ENCODE data around the gene GAA.
"Not testable (repeated sequence)": the region's sequence is repeated elsewhere in the genome, so short reads cannot be mapped to it uniquely, and the experiment has no call there.

Gene GAA

DNA sequence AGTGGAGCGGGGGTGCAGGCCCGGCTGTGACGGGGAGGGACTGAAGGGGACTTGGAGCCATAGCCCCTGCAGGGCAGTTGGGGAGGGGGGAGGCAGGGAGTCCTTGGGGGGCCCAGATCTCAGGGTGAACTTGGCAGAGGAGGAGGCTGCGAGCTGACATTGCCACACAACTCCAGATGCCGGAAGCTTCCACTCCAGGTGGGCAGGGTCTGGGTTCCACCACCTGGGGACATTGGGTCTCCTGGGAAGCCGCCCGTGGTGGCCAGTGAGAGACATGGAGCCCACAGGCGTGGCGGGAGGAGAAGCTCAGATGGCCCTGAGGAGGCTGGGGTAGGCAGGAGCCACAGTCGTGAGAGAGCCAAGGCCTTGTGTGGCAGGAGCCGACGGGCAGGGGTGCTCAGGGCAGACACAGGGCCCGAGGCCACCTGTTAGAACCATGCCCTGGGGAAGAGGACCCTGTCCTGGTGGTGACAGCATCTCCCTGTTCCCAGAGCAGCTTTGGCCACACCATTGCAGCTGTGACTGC is 18.2 kb upstream of the GAA start:
- DNase-seq (ENCODE audit: low read depth) = no peak

DNA sequence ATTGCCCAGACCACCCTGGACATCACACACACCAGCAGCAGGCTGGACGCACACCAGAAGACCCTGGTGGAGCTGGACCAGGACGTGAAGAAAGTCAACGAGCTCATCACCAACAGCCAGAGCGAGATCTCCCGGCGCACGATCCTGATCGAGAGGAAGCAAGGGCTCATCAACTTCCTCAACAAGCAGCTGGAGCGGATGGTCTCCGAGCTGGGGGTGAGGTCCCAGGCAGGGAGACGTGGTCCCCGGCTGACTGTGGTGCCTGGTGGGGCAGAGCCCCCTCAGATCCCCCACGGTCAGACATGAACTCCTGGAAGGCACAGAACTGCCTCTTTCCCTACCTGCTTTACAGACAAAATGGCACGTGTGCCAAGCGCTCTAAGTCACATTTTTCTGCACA is 16.6 kb upstream of the GAA start:
- DNase-seq (ENCODE audit: low read depth) = no peak

DNA sequence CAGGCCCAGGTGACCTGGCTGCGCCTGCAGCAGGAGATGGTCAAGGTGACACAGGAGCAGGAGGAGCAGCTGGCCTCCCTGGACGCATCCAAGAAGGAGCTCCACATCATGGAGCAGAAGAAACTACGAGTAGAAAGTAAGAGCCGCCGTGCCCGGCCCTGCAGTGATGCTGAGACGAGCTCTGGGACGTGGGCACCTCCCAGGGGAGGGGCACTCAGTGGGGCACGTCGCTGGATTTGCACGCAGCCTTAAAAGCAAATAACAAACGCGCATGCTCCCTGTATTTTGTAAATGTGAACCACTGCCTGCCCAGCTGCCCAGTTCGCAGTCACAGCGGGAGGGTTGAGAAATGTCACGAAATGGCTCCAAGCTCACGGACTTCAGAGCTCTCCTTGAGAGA is 15.3 kb upstream of the GAA start:
- DNase-seq (ENCODE audit: low read depth) = no peak

DNA sequence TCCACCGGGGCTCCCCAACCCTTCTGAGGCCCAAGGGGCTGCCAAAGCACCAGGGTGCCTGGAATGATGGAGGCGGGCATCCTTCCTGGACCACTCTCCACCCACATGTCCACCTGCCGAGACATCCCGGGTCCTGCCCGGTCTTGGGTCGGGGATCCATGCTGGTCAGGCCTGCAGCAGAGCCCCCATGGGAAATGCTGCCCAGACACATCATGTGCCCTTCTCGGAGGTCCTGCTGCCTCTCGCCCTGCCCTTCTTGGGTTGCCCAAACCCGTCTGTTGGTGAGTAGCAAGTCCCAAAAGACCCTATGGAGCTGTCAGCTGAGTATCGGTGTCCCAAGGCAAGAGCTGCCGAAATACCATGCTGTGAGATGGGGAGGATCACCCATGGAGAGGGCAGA is 14.8 kb upstream of the GAA start:
- no peak for DNase-seq (ENCODE audit: low read depth)

DNA sequence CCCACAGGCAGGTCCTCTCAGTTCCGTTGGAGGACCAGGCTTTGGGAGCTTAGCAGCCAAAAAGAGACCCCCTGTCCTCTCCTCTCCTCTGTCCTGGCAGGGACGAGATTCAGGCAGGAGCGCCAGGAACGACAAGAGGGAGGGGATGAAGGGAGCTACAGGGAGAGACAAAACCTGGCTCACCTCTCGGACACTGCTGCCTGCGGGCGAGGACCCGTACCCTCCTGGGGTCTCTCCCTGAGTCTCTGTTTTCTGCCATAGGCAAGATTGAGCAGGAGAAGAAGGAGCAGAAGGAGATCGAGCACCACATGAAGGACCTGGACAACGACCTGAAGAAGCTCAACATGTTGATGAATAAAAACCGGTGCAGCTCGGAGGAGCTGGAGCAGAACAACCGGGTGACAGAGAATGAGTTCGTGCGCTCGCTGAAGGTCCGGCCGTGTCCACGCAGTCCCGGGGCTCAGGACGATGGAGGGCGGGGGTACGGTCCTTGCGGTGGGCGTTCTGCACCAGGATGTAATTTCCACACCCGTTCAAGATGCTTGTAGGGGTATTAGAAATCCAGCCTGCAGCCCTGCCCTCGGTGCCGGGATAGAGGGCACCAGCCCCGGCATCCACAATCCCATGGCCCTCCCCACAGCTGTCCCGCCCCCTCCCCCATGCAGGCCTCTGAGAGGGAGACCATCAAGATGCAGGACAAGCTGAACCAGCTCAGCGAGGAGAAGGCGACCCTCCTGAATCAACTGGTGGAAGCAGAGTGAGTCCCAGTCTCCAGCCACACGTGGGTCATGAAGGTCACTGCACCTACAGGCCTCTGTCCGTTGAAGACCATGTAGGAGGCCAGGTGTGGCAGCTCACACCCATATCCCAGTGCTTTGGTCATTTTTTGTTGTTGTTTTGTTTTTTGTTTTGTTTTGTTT is 13.8 kb upstream of the GAA start:
- no peak for DNase-seq (ENCODE audit: low read depth)

DNA sequence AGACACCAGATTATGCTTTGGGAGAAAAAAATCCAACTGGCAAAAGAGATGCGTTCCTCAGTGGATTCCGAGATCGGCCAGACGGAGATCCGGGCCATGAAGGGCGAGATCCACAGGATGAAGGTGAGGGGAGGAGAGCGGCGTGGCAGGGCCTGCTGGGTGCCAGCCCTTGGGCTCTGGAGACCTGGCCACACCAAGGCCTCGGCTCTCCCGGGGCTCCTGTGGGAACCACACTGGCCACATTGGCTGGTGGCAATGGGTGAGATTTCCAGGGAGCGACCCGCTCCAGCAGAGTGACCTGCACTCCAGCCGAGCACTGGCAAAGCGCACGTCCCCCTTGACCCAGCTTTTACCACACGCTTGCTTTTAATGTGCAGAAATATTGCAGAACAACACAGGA is 11.6 kb upstream of the GAA start:
- DNase-seq (ENCODE audit: low read depth) = no peak

DNA sequence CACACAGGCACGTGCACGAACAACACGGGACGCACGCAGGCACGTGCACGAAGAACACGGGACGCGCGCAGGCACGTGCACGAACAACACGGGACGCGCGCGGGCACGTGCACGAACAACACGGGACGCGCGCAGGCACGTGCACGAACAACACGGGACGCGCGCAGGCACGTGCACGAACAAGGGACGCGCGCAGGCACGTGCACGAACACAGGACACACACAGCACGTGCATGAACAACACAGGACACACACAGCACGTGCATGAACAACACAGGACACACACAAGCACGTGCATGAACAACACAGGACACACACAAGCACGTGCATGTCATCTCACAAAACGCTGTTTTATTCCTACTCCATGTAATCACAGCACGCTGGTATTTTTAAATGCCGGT is 11.2 kb upstream of the GAA start:
- DNase-seq (ENCODE audit: low read depth) = not testable (repeated sequence)

DNA sequence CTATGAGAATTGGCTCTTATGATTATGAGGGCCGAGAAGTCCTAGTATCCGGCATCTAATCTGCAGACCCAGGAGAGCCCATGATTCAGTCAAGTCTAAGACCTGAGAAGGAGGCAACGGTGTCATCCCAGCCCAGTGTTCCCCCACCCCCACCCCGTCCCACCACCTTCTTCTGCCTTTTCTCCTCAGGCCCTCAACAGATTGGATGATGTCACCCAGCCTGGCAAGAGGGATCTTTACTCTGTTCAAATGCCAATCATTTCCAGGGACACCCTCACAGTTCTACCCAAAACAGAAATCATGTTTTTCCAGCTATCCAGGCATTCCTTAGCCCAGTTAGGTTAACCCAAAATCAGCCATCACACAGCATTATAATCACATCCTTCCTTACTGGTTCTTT is 10.0 kb upstream of the GAA start:
- no peak for DNase-seq (ENCODE audit: low read depth)

DNA sequence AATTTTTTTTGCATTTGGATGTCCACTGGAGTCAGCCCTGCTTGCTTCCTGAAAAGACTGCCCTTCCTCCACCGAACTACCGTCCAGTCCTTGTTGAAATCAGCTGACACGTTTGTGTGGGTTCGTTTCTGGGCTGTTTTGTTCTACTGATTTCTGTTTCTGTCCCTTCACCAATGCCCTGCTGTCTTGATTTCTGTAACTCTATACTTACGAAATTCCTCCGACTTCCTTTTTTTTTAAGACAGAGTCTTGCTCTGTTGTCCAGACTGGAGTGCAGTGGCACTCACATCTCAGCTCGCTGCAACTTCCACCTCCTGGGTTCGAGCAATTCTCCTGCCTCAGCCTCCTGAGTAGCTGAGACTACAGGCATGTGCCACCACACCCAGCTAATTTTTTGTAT is 8.4 kb upstream of the GAA start:
- DNase-seq (ENCODE audit: low read depth) = no peak

DNA sequence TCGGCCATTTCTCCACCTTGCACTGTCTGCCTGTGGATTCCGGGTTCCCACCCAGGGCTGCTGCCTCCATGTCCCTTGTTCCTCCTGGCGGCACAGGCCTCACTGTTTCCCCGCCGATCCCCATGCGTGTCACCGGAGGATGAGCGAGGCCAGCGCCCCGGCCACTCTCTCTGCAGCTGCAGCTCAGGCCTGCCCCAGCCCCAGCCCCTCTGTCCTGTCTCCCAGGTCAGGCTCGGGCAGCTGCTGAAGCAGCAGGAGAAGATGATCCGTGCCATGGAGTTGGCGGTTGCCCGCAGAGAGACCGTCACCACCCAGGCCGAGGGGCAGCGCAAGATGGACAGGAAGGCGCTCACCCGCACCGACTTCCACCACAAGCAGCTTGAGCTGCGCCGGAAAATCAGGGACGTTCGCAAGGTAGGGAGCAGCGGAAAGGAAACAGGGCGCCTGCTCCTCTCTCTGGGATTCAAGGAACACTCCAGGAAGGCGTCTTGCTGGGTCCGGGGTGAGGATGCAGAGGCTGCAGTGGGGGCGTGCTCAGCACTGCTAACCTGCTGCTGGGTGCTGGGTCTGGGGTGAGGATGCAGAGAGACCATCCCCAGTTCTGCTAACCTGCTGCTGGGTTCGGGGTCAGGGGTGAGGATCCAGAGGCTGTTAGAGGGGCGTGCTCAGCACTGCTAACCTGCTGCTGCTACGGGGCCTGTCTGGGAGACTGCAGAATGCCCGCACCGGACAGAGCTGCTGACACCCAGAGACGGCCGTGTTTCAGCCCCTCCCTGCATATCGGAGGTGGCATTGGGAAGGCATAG is 6.1 kb upstream of the GAA start:
- DNase-seq (ENCODE audit: low read depth) = no peak

DNA sequence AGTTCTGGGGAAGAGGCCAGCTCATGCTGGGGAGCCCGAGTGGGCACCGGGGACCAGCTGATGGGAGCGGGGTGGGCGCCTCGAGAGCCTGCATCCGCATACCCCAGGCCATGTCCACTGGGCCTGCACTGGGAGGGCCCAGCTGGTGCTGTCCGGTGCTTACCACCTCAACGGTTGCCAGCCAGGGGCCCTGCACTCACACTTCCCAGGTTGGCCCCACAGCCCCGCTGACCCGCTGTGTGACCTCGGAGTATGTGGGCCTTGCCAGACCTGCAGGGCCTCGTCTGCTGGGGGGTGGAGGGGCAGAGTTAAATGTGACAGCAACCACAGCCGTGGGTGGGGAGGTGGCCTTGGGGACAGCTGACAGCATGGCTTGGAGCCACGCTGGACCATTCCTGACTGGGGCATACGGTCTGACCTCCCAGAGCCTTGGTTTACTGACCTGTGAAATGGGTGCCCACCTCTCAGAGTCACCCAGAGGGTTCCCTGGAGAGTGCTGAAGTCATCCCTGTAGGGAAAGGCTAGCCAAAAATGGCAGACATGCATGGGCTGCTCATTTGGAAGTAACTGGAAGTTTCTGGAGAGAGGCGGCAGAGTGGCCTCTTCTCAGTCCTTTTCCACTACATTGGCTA is 5.4 kb upstream of the GAA start:
- no peak for DNase-seq (ENCODE audit: low read depth)

DNA sequence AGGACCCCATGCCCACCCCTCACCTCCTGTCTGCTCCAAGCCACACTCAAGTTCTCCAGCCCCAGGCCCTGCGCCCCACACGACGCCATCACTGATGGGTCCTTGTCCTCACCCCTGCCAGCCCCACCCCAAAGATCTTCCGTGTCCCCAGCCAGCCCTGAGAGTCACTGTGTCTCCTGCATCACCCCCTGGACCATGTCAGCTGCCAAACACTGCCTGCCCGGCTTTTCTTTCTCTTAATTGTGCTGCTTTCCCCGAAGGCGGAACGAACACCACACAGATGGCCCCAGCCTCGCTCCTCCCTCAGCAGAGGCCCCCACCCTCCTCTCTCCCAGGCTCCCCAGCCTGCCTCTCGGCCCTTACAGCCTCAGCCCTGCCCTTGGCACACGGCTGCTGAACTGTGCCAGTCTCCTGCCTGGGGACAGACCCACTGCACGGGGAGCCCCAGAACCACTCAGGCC is 4.8 kb upstream of the GAA start:
- DNase-seq (ENCODE audit: low read depth) = no peak

DNA sequence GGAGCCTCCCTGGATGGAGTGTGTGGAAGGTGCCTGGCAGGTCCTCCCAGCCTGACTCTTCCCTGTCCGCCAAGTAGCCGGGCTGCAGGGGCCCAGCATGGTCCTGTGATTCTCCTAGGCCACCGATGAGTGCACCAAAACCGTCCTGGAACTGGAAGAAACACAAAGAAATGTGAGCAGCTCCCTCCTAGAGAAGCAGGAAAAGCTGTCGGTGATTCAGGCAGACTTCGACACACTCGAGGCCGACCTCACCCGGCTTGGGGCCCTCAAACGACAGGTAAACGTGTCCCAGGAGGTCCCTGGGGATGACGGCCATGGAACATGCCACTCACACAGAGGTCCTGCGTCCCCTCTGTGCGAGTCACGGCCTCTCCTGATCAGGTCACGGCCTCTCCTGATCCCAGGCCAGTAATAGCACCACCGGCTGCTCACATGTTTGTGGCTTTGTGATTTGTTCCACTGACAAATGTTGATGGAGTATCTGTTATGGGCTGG is 4.2 kb upstream of the GAA start:
- DNase-seq (ENCODE audit: low read depth) = no peak

DNA sequence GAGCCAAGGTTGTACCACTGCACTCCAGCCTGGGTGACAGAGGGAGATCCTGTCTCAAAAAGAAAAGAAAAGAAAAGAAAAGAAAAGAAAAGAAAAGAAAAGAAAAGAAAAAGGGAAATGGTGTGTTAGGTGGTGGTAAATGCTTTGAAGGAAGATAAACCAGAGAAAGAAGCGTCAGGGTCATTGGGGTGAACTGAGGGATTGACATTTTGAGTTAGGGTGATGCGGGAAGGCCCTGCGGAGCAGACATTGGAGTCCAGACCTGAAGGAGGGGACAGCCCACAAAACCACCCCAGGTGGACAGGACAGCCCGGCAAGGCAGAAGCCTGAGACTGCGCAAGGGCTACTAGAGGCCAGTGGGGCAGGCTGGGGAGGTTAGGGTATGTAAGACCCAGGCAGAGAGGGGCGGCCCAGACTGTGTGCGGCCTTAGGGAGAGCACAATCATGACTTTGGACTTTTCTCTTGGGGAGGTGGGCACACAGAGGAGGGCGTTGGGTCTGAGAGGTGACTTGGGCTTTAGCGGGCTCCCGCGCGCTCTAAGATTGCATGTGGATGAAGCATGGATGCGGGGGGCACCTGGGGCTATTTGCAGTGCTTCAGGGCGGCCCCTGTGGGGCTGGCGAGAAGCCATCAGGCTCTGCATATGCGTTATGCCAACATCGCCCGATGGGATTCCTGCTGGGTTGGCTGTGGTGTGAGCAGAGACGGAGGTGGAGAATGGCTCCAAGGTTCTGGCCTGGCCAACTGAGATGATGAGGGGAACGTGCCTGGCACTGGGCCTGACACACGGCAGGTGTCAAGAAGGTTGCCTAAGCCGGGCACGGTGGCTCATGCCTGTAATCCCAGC is 3.3 kb upstream of the GAA start:
- no peak for DNase-seq (ENCODE audit: low read depth)

DNA sequence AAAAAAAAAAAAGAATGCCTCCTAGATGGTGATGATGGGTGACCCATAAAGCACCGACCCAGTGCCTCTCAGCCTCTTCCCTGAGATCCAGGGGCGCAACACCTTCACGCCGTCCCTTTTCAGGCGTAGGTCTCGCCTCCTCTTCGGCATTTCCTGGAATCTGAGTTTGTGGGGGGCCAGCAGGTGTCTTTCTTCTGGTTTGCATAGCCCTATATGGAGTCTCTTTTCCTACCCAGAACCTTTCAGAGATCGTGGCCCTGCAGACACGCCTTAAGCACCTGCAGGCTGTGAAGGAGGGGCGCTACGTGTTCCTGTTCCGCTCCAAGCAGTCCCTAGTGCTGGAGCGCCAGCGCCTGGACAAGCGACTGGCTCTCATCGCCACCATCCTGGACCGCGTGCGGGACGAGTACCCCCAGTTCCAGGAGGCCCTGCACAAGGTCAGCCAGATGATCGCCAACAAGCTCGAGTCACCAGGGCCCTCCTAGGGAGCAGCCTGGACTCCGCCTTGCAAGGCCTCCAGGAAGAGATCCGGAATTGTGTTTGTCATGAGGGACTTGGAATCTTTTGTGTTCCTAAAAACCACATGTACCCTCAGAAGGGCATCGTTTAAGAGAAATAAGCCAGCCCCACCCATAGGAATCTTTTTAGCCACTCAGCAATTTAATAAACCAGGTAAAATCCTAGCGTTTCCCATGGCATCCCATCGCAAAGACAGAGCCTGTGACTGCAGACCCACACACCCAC is 1.9 kb upstream of the GAA start:
- no peak for DNase-seq (ENCODE audit: low read depth)

DNA sequence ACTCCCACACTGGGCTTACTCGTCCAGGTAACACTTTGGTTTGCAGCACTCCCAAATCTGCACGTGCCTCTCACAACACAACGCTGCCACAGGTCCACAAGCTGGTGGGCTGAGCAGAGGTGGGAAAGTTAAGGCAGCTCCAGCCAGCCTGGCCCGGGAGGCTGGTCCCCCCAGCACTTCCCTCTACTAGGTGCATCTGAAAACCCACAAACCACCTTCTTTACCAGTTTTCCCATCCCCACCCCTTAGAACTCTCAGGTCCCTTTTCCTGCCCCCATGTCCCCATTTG is 1.4 kb upstream of the GAA start:
- no peak for DNase-seq (ENCODE audit: low read depth)

DNA sequence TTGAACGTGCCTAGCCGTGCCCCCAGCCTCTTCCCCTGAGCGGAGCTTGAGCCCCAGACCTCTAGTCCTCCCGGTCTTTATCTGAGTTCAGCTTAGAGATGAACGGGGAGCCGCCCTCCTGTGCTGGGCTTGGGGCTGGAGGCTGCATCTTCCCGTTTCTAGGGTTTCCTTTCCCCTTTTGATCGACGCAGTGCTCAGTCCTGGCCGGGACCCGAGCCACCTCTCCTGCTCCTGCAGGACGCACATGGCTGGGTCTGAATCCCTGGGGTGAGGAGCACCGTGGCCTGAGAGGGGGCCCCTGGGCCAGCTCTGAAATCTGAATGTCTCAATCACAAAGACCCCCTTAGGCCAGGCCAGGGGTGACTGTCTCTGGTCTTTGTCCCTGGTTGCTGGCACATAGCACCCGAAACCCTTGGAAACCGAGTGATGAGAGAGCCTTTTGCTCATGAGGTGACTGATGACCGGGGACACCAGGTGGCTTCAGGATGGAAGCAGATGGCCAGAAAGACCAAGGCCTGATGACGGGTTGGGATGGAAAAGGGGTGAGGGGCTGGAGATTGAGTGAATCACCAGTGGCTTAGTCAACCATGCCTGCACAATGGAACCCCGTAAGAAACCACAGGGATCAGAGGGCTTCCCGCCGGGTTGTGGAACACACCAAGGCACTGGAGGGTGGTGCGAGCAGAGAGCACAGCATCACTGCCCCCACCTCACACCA is 724 bp downstream of the GAA start:
- no peak for DNase-seq (ENCODE audit: low read depth)

DNA sequence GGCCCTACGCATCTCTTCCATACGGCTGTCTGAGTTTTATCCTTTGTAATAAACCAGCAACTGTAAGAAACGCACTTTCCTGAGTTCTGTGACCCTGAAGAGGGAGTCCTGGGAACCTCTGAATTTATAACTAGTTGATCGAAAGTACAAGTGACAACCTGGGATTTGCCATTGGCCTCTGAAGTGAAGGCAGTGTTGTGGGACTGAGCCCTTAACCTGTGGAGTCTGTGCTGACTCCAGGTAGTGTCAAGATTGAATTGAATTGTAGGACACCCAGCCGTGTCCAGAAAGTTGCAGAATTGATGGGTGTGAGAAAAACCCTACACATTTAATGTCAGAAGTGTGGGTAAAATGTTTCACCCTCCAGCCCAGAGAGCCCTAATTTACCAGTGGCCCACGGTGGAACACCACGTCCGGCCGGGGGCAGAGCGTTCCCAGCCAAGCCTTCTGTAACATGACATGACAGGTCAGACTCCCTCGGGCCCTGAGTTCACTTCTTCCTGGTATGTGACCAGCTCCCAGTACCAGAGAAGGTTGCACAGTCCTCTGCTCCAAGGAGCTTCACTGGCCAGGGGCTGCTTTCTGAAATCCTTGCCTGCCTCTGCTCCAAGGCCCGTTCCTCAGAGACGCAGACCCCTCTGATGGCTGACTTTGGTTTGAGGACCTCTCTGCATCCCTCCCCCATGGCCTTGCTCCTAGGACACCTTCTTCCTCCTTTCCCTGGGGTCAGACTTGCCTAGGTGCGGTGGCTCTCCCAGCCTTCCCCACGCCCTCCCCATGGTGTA is 1.5 kb downstream of the GAA start:
- no peak for DNase-seq (ENCODE audit: low read depth)

DNA sequence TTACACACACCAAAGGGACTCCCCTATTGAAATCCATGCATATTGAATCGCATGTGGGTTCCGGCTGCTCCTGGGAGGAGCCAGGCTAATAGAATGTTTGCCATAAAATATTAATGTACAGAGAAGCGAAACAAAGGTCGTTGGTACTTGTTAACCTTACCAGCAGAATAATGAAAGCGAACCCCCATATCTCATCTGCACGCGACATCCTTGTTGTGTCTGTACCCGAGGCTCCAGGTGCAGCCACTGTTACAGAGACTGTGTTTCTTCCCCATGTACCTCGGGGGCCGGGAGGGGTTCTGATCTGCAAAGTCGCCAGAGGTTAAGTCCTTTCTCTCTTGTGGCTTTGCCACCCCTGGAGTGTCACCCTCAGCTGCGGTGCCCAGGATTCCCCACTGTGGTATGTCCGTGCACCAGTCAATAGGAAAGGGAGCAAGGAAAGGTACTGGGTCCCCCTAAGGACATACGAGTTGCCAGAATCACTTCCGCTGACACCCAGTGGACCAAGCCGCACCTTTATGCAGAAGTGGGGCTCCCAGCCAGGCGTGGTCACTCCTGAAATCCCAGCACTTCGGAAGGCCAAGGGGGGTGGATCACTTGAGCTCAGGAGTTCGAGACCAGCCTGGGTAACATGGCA is 2.2 kb downstream of the GAA start:
- DNase-seq (ENCODE audit: low read depth) = no peak

Measured in stimulated activated CD8-positive, alpha-beta memory T cell treated with anti-CD3 and anti-CD28 coated beads, Interleukin-15, amount 100 ng/mL, for 1 hour (primary cell).